OCI-LY7 (cell line): ENCODE results near the gene DDX39B.

Experiments used
- CTCF ChIP-seq: fragments of 200-600 bp; sonication (generic); conservative IDR thresholded peaks from 2 replicates; pipeline ENCODE4 v1.5.1; 2014; ENCODE audit warnings: mild to moderate bottlenecking, antibody characterized with exemption, low read length, moderate library complexity, mixed read lengths
- EZH2phosphoT487 ChIP-seq: fragments of 200-600 bp; sonication (generic); IDR thresholded peaks from 2 replicates; pipeline ENCODE4 v1.6.1; 2018; ENCODE audit warnings: low read depth, borderline replicate concordance, mild to moderate bottlenecking, mixed run types, antibody characterized with exemption, low read length, moderate library complexity, mixed read lengths

DNA sequence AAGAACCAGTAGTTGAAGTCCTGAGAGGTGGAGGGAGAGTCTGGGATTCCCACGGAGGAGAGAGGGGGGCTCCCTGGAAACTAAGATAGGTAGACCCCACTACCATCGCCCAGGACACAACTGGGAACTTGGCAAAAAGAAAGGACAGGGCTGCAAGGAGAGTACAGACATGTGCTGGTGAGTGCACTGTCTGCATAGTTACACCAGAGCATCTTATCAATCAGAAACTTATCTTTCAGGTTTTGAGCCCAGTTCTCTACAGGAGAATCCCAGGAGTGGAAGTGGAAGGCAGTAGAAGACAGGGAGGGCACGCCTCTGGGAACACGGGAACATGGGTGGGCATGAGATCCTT, 17.8 kb upstream of the DDX39B start:
- no peak for TF ChIP-seq CTCF
- no peak for TF ChIP-seq EZH2phosphoT487
